Common myeloid progenitor, CD34-positive (primary cell): ENCODE data around the gene AKAP8L.

Experiments used
- CTCF ChIA-PET: fragments of 350-600 bp; sonication (Branson Sonifier 250); formaldehyde crosslinking; loops from one replicate; lab custom pipeline; 2021; ENCODE audit warnings: antibody characterized with exemption; lab: Charles Lee
- POLR2A ChIA-PET: fragments of 350-600 bp; sonication (Branson Sonifier 250); formaldehyde crosslinking; loops from one replicate; lab custom pipeline; 2021; ENCODE audit warnings: antibody characterized with exemption; lab: Charles Lee
- DNase-seq, 3 donors: peaks; one replicate each; pipeline versions ENCODE4 v3.0.0 to v3.0.0-alpha.2; 2013
- H3K27ac ChIP-seq, 2 experiments: 1 replicate in 1 of 2; 2 replicates in 1 of 2; pipeline ENCODE4 v1.7.0; 2013; ENCODE audit warnings: inconsistent platforms in 2 of 2, low read length in 2 of 2, mild to moderate bottlenecking in 2 of 2, low read depth in 1 of 2, moderate library complexity in 1 of 2; ENCODE audit not compliant: severe bottlenecking in 2 of 2, insufficient read depth in 1 of 2, poor library complexity in 1 of 2
- H3K27me3 ChIP-seq, 5 experiments: replicated peaks in 2 of 5; 1 replicate in 3 of 5; 2 replicates in 2 of 5; pipeline versions ENCODE4 v1.6.1 to v1.7.0; 2013; ENCODE audit warnings: low read length in 4 of 5, mild to moderate bottlenecking in 2 of 5, moderate library complexity in 2 of 5, inconsistent platforms in 1 of 5; ENCODE audit not compliant: insufficient read depth in 5 of 5, control insufficient read depth in 4 of 5
- H3K36me3 ChIP-seq, 4 experiments: 1 replicate in 2 of 4; 2 replicates in 2 of 4; pipeline versions ENCODE4 v1.6.1 to v1.7.0; 2013; ENCODE audit warnings: low read length in 3 of 4, control low read depth in 1 of 4, mild to moderate bottlenecking in 1 of 4; ENCODE audit not compliant: control insufficient read depth in 4 of 4, insufficient read depth in 4 of 4
- H3K4me1 ChIP-seq, 4 experiments: 1 replicate in 3 of 4; 2 replicates in 1 of 4; pipeline versions ENCODE4 v1.6.1 to v1.7.1; 2013; ENCODE audit warnings: low read length in 3 of 4, mild to moderate bottlenecking in 3 of 4, control low read depth in 1 of 4, inconsistent platforms in 1 of 4, moderate library complexity in 1 of 4; ENCODE audit not compliant: control insufficient read depth in 4 of 4, insufficient read depth in 4 of 4; ENCODE audit errors: control extremely low read depth in 1 of 4
- H3K4me3 ChIP-seq, 7 experiments: 1 replicate in 4 of 7; 2 replicates in 3 of 7; pipeline versions ENCODE4 v1.5.1 to v1.7.0; 2013; ENCODE audit warnings: mild to moderate bottlenecking in 7 of 7, low read length in 6 of 7, moderate library complexity in 6 of 7, inconsistent platforms in 2 of 7, low read depth in 2 of 7, control low read depth in 1 of 7; ENCODE audit not compliant: insufficient read depth in 4 of 7, control insufficient read depth in 1 of 7; ENCODE audit errors: extremely low read depth in 1 of 7
- H3K9me3 ChIP-seq, 5 experiments: 1 replicate in 4 of 5; 2 replicates in 1 of 5; pipeline versions ENCODE4 v1.6.1 to v1.7.1; 2013; ENCODE audit warnings: low read length in 4 of 5, mild to moderate bottlenecking in 2 of 5, inconsistent platforms in 1 of 5, low read depth in 1 of 5, moderate library complexity in 1 of 5; ENCODE audit not compliant: control insufficient read depth in 4 of 5, insufficient read depth in 2 of 5; ENCODE audit errors: control extremely low read depth in 1 of 5
- WGBS: methylation state at CpG from one replicate; pipeline ENCODE4 v1.1.5; 2013; ENCODE audit not compliant: insufficient coverage; 5-methylcytosine and 5-hydroxymethylcytosine counted together

The AKAP8L gene

DNA sequence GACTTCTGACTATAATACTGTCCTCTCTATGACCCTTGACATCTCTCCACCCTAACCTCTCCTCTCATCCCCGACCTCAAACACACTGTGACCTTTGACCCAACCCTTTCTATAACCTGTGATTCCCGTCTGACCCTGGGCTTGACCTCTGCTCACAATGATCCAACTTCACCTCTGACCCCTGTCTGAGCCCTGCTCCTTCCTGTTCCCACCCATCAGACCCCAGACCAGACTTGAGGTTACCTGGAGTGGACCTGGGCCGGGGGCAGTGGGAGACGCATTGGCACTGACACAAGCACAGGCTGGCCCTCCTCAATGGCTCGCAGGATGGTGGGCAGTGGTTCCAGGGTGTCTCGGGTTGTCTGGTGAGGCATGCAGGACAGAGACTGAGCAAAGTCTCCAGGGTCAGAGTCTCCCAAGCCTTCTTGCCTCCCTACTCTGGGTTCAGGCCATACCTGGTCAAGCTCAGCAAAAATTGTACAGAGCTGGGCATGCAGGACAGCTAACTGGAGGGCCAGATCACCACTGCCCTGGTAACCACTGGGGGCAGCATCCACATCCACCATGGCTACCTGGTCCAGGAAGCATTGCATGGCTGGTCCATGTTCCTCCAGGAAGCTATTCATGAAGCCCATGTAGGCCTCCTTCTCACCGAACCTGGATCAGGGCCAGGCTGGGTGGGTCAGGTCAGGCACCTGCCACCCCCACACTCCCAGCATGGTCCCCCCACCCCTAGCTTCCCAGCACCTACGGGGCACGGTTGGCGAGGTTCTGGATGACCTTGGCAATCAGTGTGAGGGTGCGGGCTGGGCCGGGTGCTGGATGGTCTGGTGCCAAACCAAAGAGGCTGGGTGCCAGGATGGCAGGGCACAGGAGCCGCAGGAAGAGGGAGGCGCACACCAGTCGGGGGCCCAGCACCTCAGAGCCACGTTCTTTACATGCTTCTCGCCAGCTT is 35.4 kb upstream of the AKAP8L start:
- ChIA-PET CTCF (interaction anchor here (0.6 to 2.6 kb wide), 8 partner anchors 9 to 35 kb away, joined by 3 to 15 read pairs (median 6); partner anchors contain the start of gene AKAP8L), POLR2A (interaction anchor here (0.7 to 2.5 kb wide), 3 partner anchors 10 to 13 kb away, joined by 3 to 13 read pairs (median 7); partner anchors contain the start of gene RASAL3)
- Histone ChIP-seq H3K27ac (no peak overlapping the region), H3K4me3 (no peak overlapping the region), H3K36me3 (peaks cover 20 to 67% (median 54%) of the 10 kb centered on the region in 4 experiments), H3K27me3 (no peaks in the 10 kb centered on the region), H3K4me1 (peaks cover 0 to 7% (median under 1%) of the 10 kb centered on the region in 4 experiments), H3K9me3 (no peaks in the 10 kb centered on the region)
- no peak for DNase-seq
- WGBS = 97% methylated on average over 13 of the region's 17 CpGs

DNA sequence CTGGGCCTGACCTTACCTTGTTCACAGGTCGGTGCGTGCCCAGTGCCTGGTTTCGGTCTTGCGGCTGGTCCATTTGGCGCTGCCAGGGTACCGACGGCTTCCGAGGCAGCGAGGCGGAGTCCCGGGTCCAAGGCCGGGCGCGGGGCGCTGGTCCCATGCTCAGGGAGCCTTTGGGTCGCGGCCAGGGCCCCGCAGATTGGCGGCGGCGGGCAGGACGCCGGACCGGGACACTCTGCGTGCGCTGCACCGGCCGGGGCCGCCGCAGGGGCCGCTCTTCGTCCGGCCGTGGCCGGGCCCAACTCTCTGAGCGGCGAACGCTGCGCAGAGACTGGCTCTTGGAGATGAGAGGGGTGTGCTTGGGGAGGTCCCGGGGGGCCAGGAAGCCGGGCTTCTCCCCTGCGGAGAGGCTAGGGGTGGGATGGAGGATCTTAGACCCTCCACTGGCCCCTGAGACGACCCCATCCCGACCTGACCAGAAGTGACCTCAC is 34.3 kb upstream of the AKAP8L start:
- no peaks in the 10 kb centered on the region for H3K27me3 ChIP-seq
- peaks cover 0 to 16% (median 8%) of the 10 kb centered on the region in 4 experiments for H3K4me1 ChIP-seq
- no peak for DNase-seq
- H3K36me3 ChIP-seq = peaks cover 20 to 62% (median 51%) of the 10 kb centered on the region in 4 experiments
- H3K9me3 ChIP-seq = no peaks in the 10 kb centered on the region
- ChIA-PET CTCF (interaction anchor here (0.6 to 2.6 kb wide), 6 partner anchors 10 to 34 kb away, joined by 3 to 15 read pairs (median 6); partner anchors contain the start of gene AKAP8L), POLR2A (interaction anchor here (1.1 to 2.5 kb wide), 2 partner anchors 11 to 14 kb away, joined by 7 to 13 read pairs; partner anchors contain the start of gene RASAL3)
- WGBS = 96% methylated on average over 27 of the region's 44 CpGs
- no peak overlapping the region for H3K27ac ChIP-seq
- no peak overlapping the region for H3K4me3 ChIP-seq

DNA sequence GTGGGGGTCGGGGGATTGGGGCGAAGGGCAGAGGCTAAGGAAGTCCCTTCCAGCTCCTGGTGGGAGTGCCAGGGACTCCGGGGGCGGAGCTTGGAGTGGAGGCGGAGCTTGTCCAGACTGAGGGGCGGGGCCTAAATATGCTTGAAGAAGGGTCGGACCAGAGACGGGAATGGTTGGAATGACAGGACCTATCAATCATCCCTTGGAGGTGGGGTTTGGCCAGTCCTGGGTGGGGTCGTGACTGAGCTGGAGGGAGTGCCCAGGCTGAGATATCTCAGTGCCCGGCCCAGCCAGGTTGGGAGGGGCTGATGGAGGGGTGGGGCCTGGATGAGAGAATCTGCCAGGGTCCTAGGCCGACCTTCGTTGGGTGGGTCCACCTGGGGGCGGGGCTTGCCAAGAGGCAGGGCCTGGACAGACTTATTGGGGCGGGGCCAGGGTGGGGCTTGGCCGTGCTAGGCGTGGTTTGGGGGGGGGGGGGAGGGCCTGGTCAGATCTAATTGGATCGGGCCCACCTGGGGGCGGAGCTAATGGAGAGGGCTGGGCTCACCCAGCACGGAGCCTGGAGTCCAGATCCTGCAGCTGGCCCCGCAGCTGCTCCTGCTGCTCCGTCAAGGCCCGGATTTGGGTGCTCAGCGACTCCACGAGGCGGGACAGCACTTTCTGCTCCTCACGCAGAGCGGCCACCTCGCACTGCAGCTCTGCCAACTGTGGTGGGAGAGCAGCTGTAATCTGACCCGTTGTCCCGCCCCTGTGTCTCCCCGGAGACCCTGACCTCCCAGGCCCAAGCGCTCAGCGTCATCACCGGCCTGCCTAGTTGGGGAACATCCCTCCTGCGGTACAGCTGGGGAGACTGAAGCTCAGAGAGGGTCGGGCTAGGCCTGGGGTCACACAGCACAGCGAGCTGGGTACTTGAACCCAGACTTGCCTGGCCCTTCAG is 33.6 kb upstream of the AKAP8L start:
- H3K27ac ChIP-seq = no peak overlapping the region
- peaks cover 0 to 16% (median 8%) of the 10 kb centered on the region in 4 experiments for H3K4me1 ChIP-seq
- H3K9me3 ChIP-seq = no peaks in the 10 kb centered on the region
- 95% methylated on average over 34 of the region's 37 CpGs for WGBS
- H3K36me3 ChIP-seq = peaks cover 20 to 55% (median 44%) of the 10 kb centered on the region in 4 experiments
- ChIA-PET POLR2A (interaction anchor here (1.3 kb wide), 1 partner anchor 11 kb away, joined by 12 read pairs; the partner anchor contains the start of gene RASAL3), CTCF (interaction anchor here (0.6 to 3.2 kb wide), 9 partner anchors 8 to 34 kb away, joined by 3 to 16 read pairs (median 5); partner anchors contain the start of gene AKAP8L)
- no peaks in the 10 kb centered on the region for H3K27me3 ChIP-seq
- DNase-seq = peak in 1 of 3 donors; percentile 32
- H3K4me3 ChIP-seq = no peak overlapping the region

DNA sequence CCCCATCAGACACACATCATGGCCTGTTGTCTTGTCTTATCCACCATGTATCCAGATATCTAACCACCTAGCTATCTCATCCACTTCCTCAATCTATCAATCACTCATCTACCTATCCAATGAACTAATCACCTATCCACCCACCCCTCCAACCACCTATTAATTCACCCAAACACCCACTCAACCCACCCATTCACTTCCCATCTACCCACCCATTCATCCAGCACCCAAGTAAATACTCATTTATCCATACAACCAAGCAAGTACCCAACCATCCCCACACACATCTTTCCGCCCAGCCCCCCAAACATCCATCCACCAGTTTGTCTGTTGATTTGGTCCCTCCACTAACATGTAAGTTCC is 31.7 kb upstream of the AKAP8L start:
- H3K27ac ChIP-seq = no peak overlapping the region
- no peaks in the 10 kb centered on the region for H3K9me3 ChIP-seq
- no peaks in the 10 kb centered on the region for H3K27me3 ChIP-seq
- DNase-seq = peak in 1 of 3 donors; percentile 16
- no peak overlapping the region for H3K4me3 ChIP-seq
- ChIA-PET POLR2A (interaction anchor here (0.9 to 1.1 kb wide), 3 partner anchors 13 to 17 kb away, joined by 3 to 5 read pairs (median 3); partner anchors contain the start of gene RASAL3), CTCF (interaction anchor here (1.3 to 3.2 kb wide), 4 partner anchors 9 to 31 kb away, joined by 3 to 16 read pairs (median 6); partner anchors contain the start of gene AKAP8L)
- peaks cover 15 to 41% (median 36%) of the 10 kb centered on the region in 4 experiments for H3K36me3 ChIP-seq
- WGBS = 100% methylated on average over 1 of the region's 1 CpG
- H3K4me1 ChIP-seq = peaks cover 0 to 16% (median 8%) of the 10 kb centered on the region in 4 experiments

DNA sequence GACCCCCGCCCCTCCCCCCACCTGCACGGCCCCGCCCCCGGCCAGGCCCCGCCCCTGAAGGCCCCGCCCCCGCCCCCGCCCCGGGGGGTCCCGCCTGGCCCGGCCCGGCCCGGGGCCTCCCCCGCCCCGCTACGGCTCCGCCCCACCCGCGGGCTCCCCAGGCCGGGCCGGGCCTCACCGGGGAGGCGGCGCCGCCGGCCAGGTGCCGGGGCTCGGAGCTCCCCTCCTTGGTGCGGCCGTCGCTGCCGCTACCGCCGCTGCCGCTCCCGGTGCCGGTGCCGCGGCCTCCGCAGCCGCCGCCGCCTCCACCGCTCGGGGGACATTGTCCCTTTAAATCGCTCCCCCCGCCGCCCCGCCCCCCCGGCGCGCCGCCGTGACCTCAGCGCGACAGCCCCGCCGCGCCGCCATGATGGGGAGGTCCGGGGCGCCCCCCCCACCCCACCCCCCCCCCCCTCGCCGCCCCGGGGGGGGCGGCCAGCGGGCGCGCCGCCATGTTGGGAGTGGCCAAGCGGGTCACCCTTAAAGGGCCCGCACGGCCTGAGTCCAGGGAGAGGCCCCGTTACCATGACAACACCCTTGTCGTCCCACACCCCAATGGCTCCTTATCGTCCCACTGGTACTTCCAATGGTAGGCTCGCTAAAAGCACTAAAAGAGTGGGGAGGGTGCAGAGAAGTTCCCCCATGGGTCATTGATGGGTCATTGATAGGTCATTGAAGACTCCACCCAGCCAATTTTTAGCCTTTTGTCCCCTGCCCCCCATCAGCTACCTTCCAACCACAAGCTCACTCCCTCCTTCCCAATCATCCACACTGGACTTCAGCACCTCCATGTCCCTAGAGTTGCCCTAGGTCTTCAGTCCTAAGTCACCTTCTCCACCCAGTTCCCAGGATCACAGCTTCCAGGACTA is 31.1 kb upstream of the AKAP8L start, which contains the start of gene WIZ:
TSS of gene WIZ (minus strand) at position 337 of the 908 bp plus-strand sequence. CDS start 1,649 bp downstream, outside the sequence.
- Histone ChIP-seq H3K27me3 (no peaks in the 10 kb centered on the region), H3K4me1 (peaks cover 0 to 16% (median 8%) of the 10 kb centered on the region in 4 experiments), H3K36me3 (peaks cover 10 to 35% (median 30%) of the 10 kb centered on the region in 4 experiments), H3K4me3 (peak within 1 kb of the TSS; percentile 27 to 86 (median 73)), H3K27ac (no peak within 1 kb of the TSS), H3K9me3 (no peaks in the 10 kb centered on the region)
- ChIA-PET POLR2A (interaction anchor here (0.9 to 1.4 kb wide), 4 partner anchors 14 to 18 kb away, joined by 3 to 5 read pairs (median 4); partner anchors contain the start of gene RASAL3), CTCF (interaction anchor here (1.3 to 3.2 kb wide), 4 partner anchors 10 to 31 kb away, joined by 3 to 16 read pairs (median 6); partner anchors contain the start of gene AKAP8L)
- peak in 2 of 3 donors; percentile 83 to 86 for DNase-seq
- WGBS = 23% methylated on average over 13 of the region's 77 CpGs
